Fibroblast of peridontal ligament (primary cell): ENCODE data around the gene ABHD11.
A peak's percentile ranks its signal among the peaks of the same experiment; 100 is the strongest.
"Not testable (repeated sequence)": the region's sequence is repeated elsewhere in the genome, so short reads cannot be mapped to it uniquely, and the experiment has no call there.

Experiments
- DNase-seq: peaks from one replicate; pipeline ENCODE4 v3.0.0-alpha.2; 2010; ENCODE audit errors: extremely low read depth

ABHD11 gene

DNA sequence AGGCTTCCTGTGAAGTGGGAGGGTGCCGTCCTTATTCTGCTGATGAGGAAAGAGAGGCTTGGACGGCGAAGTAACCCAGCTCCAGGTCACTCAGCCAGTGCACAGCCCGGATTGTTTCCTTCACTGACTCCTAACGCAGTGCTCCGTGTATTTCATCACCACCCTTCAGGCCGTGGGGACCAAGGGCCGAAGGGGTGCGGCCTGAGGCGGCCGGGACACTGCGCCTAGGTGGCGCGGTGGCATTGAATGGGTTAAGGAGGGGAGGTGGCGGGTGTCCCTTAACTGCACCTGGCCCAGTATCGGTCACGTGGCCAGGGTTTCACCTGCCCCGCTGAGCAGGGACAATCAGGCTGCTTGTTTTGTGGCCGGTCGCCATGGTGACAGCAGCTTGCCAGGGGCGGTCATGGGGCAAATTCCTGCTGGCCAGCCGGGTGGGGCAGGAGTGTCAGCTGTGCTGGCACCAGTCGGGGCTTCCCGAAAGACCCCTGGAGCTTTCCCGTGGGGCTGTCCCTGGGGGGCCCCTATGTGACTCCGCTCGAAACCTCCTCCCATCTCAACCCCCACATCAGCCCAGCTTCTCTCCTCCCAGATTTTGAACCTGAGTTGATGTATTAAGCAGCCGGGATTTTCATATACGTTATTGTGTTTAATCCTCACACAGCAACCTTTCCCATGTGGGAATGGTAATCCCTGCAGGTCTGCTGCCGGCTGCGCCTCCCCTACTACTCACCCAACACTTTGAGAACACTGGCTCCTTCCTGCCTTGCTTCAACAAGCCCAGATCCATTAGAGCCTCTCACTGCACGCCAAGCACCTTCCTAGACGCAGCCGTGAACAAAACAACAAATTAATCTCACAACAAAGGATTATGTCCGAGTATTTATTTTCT is 4.4 kb upstream of the ABHD11 start:
- DNase-seq, result no peak

- no peak for DNase-seq
Measured at GRCh38 chr7:73742338-73742752, 3.7 kb upstream of the ABHD11 start.

DNA sequence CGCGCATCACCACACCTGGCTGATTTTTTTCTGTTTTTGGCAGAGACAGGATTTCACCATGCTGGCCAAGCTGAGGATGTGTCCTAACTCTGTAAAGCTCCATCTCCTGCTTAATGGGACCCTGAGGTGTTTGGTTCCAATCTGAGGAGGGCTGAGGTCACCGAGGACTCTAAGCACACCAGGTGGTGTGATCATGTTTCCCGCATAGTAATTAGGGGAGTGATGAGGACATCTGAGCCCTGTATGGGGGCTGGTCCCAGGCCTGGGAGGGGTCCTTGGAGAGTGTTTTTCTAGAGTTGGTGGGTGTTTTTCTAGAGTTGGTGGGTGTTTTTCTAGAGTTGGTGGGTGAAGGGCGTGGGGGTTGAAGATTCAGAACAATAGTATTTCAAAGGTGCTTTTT is 3.0 kb upstream of the ABHD11 start:
- no peak for DNase-seq

DNA sequence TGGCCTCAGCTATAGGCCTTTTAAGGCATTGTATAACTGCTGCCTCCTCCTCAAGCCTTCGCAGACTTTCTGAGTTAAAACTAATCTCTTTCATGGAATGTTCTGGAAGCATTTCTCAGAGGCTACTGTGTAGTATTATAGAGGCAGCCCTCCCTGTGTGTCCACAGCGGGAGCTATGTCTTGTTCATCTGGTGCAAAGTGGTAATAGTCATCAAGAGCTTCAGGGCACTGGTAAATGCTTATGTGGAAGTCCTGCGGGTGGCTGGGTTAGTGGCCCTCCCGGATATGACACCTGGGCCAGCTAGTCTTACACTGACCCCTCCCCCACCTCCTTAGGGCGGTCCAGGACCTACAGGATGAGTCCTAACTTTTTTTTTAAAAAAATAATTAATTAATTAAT is 2.2 kb upstream of the ABHD11 start:
- DNase-seq, result no peak

GRCh38 chr7:73740212-73740611 is 1.6 kb upstream of the ABHD11 start:
- DNase-seq, result no peak

DNA sequence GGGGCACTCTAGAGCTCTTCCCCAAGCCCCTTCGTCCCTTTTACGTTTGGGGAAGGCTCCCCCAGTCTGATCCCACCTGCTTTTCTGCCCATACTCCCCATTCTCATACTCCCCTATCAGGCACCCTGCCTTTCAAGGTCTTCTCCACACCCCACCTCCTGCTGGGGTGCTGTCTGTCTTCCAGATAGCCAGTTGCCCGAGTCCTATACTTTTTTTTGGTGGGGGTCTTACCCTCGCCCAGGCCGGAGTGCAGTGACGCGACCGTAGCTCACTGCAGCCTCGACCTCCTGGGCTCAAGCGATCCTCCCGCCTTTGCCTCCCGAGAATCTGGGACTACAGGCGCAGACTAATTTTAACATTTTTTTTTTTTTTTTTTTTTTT is 775 bp upstream of the ABHD11 start:
- no peak for DNase-seq

- DNase-seq, result peak; percentile 45
Measured at GRCh38 chr7:73738220-73738611, 386 bp downstream of the ABHD11 start.

DNA sequence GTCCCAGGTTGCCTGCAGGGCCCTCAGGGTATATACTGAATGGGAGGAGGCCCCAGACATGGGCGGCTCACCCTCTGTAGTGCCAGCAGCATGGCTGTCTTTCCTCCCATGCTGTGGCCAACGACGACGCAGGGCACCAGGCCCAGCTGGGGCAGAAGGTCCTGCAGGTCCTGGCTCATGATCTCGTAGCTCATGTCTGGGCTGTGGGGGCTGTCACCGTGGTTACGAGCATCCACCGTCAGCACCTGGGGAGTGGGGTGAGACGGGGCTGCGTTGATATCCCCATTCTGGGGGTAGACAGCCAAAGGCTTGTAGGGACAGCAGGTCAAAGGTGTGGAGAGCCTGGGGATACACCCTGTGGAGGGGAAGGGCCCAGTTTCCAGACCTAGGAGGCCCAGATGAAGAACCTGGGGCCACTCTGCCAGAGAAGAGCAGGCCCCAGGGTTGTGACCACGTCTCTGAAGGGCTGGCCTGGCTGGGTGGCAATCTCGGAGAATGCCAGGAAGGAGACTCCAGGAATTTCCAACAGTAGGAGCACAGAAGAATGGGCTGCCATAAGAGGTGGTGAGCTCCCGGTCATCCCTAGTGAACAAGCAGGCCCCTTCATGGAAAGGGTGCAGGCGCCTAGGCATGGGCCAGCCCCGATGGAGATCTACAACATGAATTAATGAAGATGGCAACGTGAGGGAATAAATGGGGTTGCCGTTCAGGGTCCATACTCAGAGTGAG is 947 bp downstream of the ABHD11 start:
- no peak for DNase-seq

- DNase-seq, result no peak
Measured at GRCh38 chr7:73736885-73737284, 1.7 kb downstream of the ABHD11 start.

DNA sequence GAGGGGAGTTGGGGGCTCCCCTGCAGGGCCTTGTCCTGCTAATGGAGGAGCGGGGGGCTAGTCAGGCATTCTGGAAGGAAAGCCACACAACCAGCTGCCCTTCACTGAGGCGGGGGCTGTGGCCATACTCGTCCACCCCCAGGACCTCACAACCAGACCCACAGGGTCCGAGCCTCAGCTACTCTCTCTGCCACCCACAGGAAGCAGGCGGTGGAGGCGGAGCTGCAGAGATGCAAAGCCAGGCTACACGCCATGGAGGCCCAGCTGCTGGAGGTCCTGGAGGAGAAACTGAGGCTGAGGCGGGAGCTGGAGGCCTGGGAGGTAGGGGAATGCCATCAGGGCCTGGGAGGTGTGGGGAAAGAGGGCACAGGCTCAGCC is 3.1 kb downstream of the ABHD11 start:
- no peak for DNase-seq

- DNase-seq, result peak; percentile 69
Measured at GRCh38 chr7:73734619-73735527, 3.7 kb downstream of the ABHD11 start.

DNA sequence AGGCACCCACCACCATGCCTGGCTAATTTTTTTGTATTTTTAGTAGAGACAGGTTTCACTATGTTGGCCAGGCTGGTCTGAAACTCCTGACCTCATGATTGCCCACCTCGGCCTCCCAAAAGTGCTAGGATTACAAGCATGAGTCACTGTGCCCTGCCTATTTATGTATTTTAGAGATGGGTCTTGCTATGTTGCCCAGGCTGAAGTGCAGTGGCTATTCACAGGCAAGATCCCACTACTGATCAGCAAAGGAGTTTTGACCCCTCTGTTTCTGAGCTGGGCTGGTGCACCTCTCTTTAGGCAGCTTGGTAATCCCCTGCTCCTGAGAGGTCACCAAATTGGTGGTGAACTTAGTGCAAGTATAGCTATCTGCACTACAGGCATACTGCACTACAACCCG is 6.2 kb downstream of the ABHD11 start:
- no peak for DNase-seq

DNA sequence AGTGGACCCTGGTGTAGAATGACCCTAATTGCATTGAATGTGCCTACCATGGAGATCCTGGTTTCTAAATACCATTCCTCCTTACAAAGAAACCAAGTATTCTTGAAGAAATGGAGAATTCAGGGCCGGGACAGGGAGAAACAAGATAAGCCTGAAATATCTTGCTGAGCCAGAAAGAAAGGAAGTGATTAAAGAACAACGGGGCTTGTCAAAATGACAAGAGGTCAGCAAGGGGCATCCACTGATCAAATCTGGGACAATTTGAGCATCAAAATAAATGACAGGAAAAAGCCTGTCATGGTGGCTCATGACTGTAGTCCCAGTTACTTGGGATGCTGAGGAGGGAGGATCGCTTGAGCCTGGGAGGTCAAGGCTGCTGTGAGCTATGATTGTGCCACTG is 8.1 kb downstream of the ABHD11 start:
- DNase-seq, result no peak

GRCh38 chr7:73728551-73728950 is 10.1 kb downstream of the ABHD11 start:
- DNase-seq, result no peak

DNA sequence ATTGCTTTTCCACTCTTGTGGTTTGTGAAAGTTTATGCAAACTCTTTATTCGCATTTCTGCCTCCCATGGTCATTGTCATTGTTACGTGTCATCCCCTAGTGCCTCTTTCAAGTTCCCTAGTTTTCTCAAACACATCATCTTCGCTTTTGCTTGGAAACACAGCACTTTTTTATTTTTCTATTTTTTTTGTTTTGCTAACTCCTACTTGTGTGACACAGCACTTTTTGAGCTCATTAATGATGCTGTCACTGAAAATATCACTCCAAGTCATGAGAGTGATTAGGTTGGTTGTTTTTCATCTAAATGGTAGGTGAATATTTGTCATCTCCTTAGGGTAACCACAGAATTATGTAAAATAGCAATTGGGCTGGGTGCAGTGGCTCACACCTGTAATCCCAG is 10.7 kb downstream of the ABHD11 start:
- DNase-seq, result no peak

GRCh38 chr7:73726083-73726466 is 12.5 kb downstream of the ABHD11 start:
- DNase-seq, result no peak

DNA sequence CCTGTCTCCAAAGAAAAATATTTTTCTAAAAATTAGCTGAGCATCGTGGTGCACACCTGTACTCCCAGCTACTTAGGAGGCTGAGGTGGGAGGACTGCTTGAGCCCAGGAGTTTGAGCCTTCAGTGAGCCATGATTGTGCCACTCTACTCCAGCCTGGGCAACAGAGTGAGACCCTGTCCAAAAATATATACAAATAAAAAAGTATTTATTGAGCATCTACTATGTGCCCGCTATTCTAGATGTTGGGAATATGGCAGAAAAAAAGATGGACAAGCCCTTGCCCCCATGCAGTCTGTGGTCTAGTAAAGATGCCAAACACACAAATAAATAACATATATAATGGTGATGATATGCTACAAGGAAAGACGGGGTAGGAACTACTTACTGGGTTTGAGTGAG is 14.8 kb downstream of the ABHD11 start:
- DNase-seq, result no peak

- DNase-seq, result no peak
Measured at GRCh38 chr7:73722785-73723184, 15.8 kb downstream of the ABHD11 start.

DNA sequence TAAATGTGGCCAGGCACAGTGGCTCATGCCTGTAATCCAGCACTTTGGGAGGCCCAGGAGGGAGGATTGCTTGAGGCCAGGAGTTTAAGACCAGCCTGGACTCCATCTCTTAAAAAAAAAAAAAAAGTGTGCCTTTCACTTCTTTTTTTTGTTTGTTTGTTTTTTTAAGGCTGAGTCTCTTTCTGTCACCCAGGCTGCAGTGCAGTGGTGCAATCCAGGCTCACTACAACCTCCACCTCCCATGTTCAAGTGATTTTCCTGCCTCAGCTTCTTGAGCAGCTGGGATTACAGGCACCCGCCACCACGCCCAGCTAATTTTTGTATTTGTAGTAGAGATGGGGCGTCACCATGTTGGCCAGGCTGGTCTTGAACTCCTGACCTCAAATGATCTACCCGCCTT is 16.4 kb downstream of the ABHD11 start:
- DNase-seq, result not testable (repeated sequence)

- no peak for DNase-seq
Measured at GRCh38 chr7:73721377-73721817, 17.2 kb downstream of the ABHD11 start.

DNA sequence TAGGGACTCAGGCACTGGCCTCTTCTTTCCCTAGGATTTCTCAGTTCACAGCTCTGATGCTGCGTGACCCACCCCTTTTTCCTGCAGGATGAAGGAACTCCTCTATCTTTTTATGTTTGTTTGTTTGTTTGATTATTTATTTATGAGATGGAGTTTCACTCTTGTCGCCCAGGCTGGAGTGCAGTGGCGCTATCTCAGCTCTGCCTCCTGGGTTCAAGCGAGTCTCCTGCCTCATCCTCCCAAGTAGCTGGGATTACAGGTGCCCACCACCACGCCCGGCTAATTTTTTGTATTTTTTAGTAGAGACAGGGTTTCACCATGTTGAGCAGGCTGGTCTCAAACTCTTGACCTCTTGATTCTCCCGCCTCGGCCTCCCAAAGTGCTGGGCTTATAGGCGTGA is 18.2 kb downstream of the ABHD11 start:
- DNase-seq, result not testable (repeated sequence)

DNA sequence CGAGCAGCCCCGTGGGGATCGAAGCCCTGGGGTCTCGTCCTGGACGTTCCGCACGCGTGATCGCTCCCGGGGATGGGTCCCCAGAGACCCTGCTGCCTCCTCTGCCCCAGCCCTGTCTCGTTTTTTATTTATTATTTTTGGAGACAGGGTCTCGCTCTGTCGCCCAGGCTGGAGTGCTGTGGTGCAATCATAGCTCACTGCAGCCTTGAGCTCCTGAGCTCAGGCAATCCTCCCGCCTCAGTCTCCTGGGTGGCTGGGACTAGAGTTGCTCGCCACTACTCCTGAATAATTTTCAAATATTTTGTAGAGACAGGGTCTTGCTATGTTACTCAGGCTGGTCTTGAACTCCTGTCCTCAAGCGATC is 18.8 kb downstream of the ABHD11 start:
- DNase-seq, result no peak
